ENCODE measurements around the gene SYCE3. TPM values are rescaled to one million over a fixed set of nuclear protein-coding genes. Genes with fewer than 3 reads are reported as not detected.

The SYCE3 gene
- total RNA-seq, 1 donor from 2014 or later: not detected

- intact Hi-C loops (cut with DNase I): loop anchor here (10.0 kb wide), 1 partner anchor 264 kb away; the partner anchor contains the start of gene TUBGCP6
- ATAC-seq (no peak), DNase-seq (ENCODE audit: low spot score) (no peak)
Observed at GRCh38 chr22:50508897-50509296, 53.8 kb downstream of the SYCE3 start.

- ATAC-seq (peak; percentile 87), DNase-seq (ENCODE audit: low spot score) (peak; percentile 99)
- intact Hi-C loops (cut with DNase I): loop anchor here (10.0 kb wide), 1 partner anchor 263 kb away; the partner anchor contains the start of gene TUBGCP6
Observed at GRCh38 chr22:50507991-50508884, 54.5 kb downstream of the SYCE3 start, which contains the start of gene NCAPH2. Gene NCAPH2 (plus strand): TSS chr22:50508224. CDS start chr22:50508338, 114 bp downstream.

- ATAC-seq: peak; percentile 83
- DNase-seq (ENCODE audit: low spot score): peak; percentile 95
- intact Hi-C loops (cut with DNase I): loop anchor here (10.0 kb wide), 1 partner anchor 263 kb away; the partner anchor contains the start of gene TUBGCP6
Observed at GRCh38 chr22:50507421-50507990, 55.2 kb downstream of the SYCE3 start, which contains the start of gene LMF2. Gene LMF2 (minus strand): TSS chr22:50507702. CDS start chr22:50507675, 27 bp downstream.

DNA sequence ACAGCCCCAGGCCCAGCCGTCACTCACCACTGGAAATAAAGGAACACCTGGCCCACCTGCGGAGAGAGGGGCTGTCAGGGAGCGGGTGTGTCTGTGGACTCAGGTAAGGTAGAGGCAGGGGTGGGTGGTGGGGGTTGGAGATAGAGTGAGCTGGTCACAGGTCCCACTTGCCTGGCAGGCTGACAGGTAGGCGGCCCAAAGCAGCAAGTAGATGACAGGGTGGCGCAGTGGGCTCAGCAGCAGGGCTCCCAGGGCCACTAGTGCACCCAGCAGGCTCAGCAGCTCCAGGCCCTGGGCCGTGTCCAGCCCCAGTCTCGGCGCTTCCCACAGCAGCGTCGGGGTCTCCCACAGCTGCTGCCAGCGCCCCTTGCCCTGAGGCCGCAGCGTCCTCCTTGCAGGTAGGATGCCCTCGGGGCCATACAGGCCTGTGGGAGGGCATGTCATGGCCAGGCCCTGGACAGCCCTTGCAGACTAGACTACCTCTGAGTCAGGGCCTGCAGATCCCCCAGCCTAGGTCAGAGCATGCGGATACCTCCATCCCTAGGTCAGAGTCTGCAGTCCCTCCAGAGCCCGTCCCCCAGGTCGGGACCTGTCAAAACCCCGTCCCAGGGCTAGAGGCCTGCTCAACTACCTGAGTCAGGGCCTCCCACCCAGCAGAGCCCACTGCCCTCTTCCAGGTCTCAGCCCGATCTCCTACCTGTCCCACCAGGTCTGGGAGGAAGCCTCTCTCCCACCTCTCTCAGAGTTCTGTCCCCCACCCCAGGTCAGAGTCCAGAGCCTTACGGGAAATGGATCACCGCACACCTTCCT, 55.9 kb downstream of the SYCE3 start:
- intact Hi-C loops (cut with DNase I): loop anchor here (10.0 kb wide), 1 partner anchor 262 kb away; the partner anchor contains the start of gene TUBGCP6

DNA sequence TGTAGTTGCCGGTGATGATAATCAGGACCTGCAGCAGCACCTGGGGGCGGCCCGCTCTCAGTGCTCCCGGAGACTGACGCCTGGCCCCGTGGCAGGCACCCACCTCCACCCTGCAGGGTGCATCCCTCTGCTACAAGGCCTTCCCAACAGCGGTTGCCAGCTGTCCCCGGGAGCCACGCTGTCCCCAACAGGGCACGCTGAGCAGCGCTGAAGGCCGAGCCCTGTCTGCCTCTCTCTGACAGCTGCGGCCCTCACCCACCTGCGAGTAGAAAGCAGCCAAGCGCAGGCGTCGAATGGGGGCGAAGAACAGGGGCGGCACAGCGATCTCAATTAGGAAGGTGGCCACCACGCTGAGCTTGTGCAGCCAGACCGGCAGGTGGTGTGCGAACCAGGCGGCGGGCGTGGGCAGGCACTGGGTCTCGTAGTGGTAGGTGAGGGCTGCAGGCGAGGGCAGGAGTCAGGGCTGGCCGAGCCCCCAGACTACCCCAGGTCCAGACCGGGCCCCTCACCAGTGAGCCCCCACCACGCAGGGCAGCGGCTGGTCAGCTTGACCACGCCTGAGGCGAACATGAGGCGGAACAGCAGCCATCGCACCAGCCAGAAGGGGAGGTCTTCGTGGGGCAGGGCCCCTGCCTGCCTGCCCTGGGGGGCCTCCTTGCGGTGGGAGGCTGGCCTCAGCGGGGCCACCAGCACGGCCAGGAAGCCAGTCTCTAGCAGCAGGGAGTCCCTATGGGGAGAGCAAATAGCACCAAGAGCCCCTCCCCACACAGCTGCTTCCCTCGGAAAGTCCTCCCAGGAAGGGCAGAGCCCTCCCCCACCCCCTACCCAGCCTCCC, 56.7 kb downstream of the SYCE3 start:
- intact Hi-C loops (cut with DNase I): loop anchor here (10.0 kb wide), 1 partner anchor 261 kb away; the partner anchor contains the start of gene TUBGCP6
- no peak for ATAC-seq
- DNase-seq (ENCODE audit: low spot score): no peak

More for the DNA sequence above, 55.9 kb downstream of the SYCE3 start:
- ATAC-seq: peak; percentile 31
- DNase-seq (ENCODE audit: low spot score): no peak

- no peak for ATAC-seq
- intact Hi-C loops (cut with DNase I): loop anchor here (10.0 kb wide), 1 partner anchor 261 kb away; the partner anchor contains the start of gene TUBGCP6
- DNase-seq (ENCODE audit: low spot score): no peak
Observed at GRCh38 chr22:50505276-50505775, 57.4 kb downstream of the SYCE3 start.

DNA sequence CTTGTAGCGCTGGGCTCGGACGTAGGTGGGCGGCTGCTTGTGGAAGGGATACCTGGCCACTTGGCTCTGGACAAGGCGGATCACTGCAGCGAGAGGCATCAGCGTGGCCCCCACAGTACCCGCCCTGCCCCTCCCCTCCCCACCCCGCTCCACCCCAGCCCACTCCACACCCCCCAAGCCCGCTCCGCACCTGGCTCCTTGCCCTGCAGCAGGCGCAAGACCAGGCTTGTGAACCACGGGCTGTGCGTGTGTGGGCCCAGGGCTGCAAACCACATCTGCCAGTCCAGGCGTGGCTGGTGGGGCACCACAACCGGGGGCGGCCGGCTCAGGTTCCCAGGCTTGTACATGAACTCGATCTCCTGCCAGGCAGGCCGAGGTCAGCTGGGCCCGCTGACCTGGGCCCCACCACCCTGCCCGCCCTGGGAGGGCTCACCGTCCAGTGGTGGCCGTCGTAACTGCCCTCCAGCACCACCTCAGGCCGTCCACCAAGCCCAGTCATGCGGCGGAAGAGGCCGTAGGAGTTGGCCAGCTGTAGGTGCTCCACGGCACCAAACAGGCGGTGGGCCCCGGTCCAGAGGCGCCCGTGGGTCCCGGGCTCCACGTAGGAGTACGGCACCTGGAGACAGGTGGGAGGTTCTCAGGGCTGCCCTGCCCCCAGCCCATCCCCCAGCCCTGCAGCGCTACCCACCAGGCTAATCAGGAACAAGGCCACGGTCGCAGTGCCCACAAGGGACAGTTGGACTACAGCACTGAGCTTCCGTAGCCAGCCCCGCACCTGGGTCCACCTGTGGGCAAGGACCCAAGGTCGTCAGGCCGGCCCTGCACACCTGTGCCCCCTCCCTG, 58.1 kb downstream of the SYCE3 start:
- DNase-seq (ENCODE audit: low spot score) (no peak), ATAC-seq (no peak)
- intact Hi-C loops (cut with DNase I): loop anchor here (10.0 kb wide), 1 partner anchor 260 kb away; the partner anchor contains the start of gene TUBGCP6

- intact Hi-C loops (cut with DNase I): loop anchor here (10.0 kb wide), 1 partner anchor 259 kb away; the partner anchor contains the start of gene TUBGCP6
- DNase-seq (ENCODE audit: low spot score) (no peak), ATAC-seq (no peak)
Observed at GRCh38 chr22:50503475-50504145, 59.1 kb downstream of the SYCE3 start.

DNA sequence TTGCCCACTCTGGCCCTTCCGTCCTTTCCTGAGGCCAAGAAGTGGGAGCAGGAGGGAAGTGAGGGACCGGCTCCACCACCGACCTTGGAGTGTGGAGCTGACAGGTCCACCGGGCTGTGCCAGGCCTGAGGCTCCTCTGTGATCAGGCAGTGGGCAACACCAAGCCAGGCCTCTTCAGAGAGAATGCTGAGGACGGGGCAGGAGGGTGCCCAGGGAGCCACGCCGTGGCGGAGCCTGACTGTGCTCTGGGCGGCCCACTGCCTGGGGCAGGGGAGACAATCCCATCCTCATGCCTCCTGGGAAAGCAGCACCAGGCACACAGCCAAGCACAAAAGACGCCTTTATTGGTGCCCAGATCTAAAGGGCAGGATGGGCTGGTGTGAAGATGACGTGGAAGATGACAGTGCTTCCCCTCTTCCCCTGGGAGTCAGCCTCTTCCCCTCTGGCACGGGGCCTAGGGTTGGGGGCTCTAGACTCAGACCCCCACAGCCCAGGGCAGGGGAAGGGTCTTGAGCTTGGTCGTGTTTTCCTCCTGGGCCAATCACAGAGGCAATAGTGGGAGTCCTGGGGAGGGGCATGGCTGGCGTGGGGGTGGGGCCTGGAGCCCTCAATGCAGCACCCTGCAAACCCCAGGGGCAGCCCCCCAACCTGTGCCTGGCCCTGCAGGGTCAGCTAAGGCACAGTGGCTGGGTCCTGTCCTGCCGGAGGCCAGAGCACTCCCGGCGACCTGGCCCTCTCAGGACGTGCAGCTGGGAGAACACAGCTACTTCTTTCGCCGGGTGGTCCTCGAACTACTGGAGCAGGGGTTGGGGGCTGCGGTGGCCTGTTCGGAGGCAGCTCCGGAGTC, 59.9 kb downstream of the SYCE3 start:
- DNase-seq (ENCODE audit: low spot score) (no peak), ATAC-seq (no peak)
- intact Hi-C loops (cut with DNase I): loop anchor here (10.0 kb wide), 1 partner anchor 258 kb away; the partner anchor contains the start of gene TUBGCP6

DNA sequence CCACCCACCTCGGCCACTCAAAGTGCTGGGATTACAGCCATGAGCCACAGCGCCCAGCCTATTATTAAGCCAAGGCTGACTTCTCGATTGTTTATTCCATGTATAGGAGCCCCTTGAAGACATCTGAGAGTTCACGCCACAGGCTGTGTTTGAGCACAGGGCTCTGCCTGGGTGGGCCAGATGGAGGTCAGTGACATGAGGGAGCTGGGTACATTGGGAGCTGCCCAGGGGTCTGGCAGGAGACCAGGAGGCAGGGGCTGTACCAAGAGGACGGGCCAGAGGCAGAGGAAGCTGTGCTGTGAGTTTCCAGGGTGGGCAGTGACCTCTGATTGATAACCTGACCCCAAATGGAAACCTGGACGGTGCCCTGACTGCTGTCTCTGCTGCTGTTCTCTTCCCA, 60.6 kb downstream of the SYCE3 start:
- DNase-seq (ENCODE audit: low spot score) (no peak), ATAC-seq (no peak)
- intact Hi-C loops (cut with DNase I): loop anchor here (10.0 kb wide), 1 partner anchor 257 kb away; the partner anchor contains the start of gene TUBGCP6

Other genes with a start within 250 kb of the SYCE3 start
- 14.0 TPM for gene DENND6B, start 235.9 kb downstream of the SYCE3 start, total RNA-seq
- gene PPP6R2, start 219.6 kb downstream of the SYCE3 start, total RNA-seq: 42.1 TPM
- 73.4 TPM for gene SBF1, start 87.9 kb downstream of the SYCE3 start, total RNA-seq
- gene ADM2, start 81.4 kb downstream of the SYCE3 start, total RNA-seq: 0.09 TPM
- not detected for gene MIOX, start 76.1 kb downstream of the SYCE3 start, total RNA-seq
- 48.4 TPM for gene LMF2, start 55.2 kb downstream of the SYCE3 start, total RNA-seq
- gene NCAPH2, start 54.7 kb downstream of the SYCE3 start, total RNA-seq: 39.8 TPM
- gene SCO2, start 37.3 kb downstream of the SYCE3 start, total RNA-seq: 1.9 TPM
- gene TYMP, start 32.9 kb downstream of the SYCE3 start, total RNA-seq: 44.5 TPM
- 0.13 TPM for gene KLHDC7B, start 17.0 kb downstream of the SYCE3 start, total RNA-seq
- gene CPT1B, start 15.5 kb upstream of the SYCE3 start, total RNA-seq: 18.2 TPM
- 73.9 TPM for gene CHKB, start 19.9 kb upstream of the SYCE3 start, total RNA-seq
- 2.4 TPM for gene MAPK8IP2, start 37.9 kb upstream of the SYCE3 start, total RNA-seq
- gene ARSA, start 65.2 kb upstream of the SYCE3 start, total RNA-seq: 38.1 TPM
- gene SHANK3, start 109.9 kb upstream of the SYCE3 start, total RNA-seq: 56.6 TPM
- 1.5 TPM for gene ACR, start 175.3 kb upstream of the SYCE3 start, total RNA-seq
- 32.6 TPM for gene RABL2B, start 220.7 kb upstream of the SYCE3 start, total RNA-seq

Data from sciatic nerve (tissue), 2 donors.